Measurements from ENCODE around the gene CRACR2B. TPM values are rescaled to one million over a fixed set of nuclear protein-coding genes. Genes with fewer than 3 reads are reported as not detected.
A peak's percentile ranks its signal among the peaks of the same experiment; 100 is the strongest.

Gene CRACR2B
- polyA plus RNA-seq, 6 donors from 2014 or later, result 0.41 to 1.00 (median 0.55) TPM; not detected in 3

GRCh38 chr11:821512-822371, 6.0 kb upstream of the CRACR2B start:
- Mint-ChIP-seq H3K4me3 (peak overlapping the region; percentile 15 to 96 (median 74)), H3K4me1 (peaks cover 6 to 20% (median 19%) of the 10 kb centered on the region in 3 donors), H3K27me3 (no peaks in the 10 kb centered on the region), H3K27ac (no peak overlapping the region), H3K9me3 (no peaks in the 10 kb centered on the region), H3K36me3 (peaks cover 0 to 7% of the 10 kb centered on the region in 2 donors)
- ATAC-seq (ENCODE audit: low read depth in 2 of 2), result no peak
- no peak for DNase-seq

GRCh38 chr11:823441-824291, 4.1 kb upstream of the CRACR2B start:
- Mint-ChIP-seq H3K27me3 (peaks cover 7 to 14% (median 12%) of the 10 kb centered on the region in 3 donors), H3K9me3 (no peaks in the 10 kb centered on the region), H3K4me1 (peaks cover 17 to 30% (median 24%) of the 10 kb centered on the region in 3 donors), H3K36me3 (peaks cover 0 to 7% of the 10 kb centered on the region in 2 donors), H3K27ac (peak overlapping the region in 1 of 6 donors; percentile 34), H3K4me3 (no peak overlapping the region)
- DNase-seq (no peak), ATAC-seq (ENCODE audit: low read depth in 2 of 2) (no peak)

GRCh38 chr11:824292-824880, 3.3 kb upstream of the CRACR2B start:
- DNase-seq (no peak), ATAC-seq (ENCODE audit: low read depth in 2 of 2) (no peak)
- Mint-ChIP-seq H3K4me3 (peak overlapping the region in 1 of 8 donors; percentile 40), H3K9me3 (no peaks in the 10 kb centered on the region), H3K4me1 (peaks cover 23 to 36% (median 30%) of the 10 kb centered on the region in 3 donors), H3K36me3 (peaks cover 0 to 7% of the 10 kb centered on the region in 2 donors), H3K27me3 (peaks cover 9 to 21% (median 19%) of the 10 kb centered on the region in 3 donors), H3K27ac (peak overlapping the region in 1 of 6 donors; percentile 31)

- Mint-ChIP-seq H3K27me3 (peaks cover 11 to 26% (median 20%) of the 10 kb centered on the region in 3 donors), H3K4me3 (peak overlapping the region in 1 of 8 donors; percentile 40), H3K9me3 (no peaks in the 10 kb centered on the region), H3K27ac (peak overlapping the region in 2 of 6 donors; percentile 31 to 73), H3K36me3 (peaks cover 0 to 7% of the 10 kb centered on the region in 2 donors), H3K4me1 (peaks cover 27 to 41% (median 34%) of the 10 kb centered on the region in 3 donors)
- ATAC-seq (ENCODE audit: low read depth in 2 of 2) (no peak), DNase-seq (no peak)
These were observed 2.8 kb upstream of the CRACR2B start for GRCh38 chr11:824942-825341.

- ATAC-seq (ENCODE audit: low read depth in 2 of 2), result no peak
These were observed 2.1 kb upstream of the CRACR2B start for GRCh38 chr11:825366-826226.

GRCh38 chr11:826227-826621, 1.5 kb upstream of the CRACR2B start:
- no peak overlapping the region for H3K27ac Mint-ChIP-seq
- H3K4me1 Mint-ChIP-seq, result peaks cover 23 to 42% (median 28%) of the 10 kb centered on the region in 3 donors
- ATAC-seq (ENCODE audit: low read depth in 2 of 2) (no peak), DNase-seq (no peak)
- peaks cover 11 to 35% (median 20%) of the 10 kb centered on the region in 3 donors for H3K27me3 Mint-ChIP-seq
- H3K9me3 Mint-ChIP-seq, result no peaks in the 10 kb centered on the region
- H3K36me3 Mint-ChIP-seq, result peaks cover 0 to 7% of the 10 kb centered on the region in 2 donors
- peak overlapping the region; percentile 15 to 89 (median 78) for H3K4me3 Mint-ChIP-seq

More at GRCh38 chr11:825366-826226, 2.1 kb upstream of the CRACR2B start:
- no peak for DNase-seq
- Mint-ChIP-seq H3K9me3 (no peaks in the 10 kb centered on the region), H3K36me3 (peaks cover 0 to 7% of the 10 kb centered on the region in 2 donors), H3K4me3 (peak overlapping the region in 1 of 8 donors; percentile 40), H3K27me3 (peaks cover 11 to 32% (median 20%) of the 10 kb centered on the region in 3 donors), H3K4me1 (peaks cover 27 to 45% (median 33%) of the 10 kb centered on the region in 3 donors), H3K27ac (peak overlapping the region in 1 of 6 donors; percentile 31)

GRCh38 chr11:826836-827145, 928 bp upstream of the CRACR2B start:
- H3K4me1 Mint-ChIP-seq, result peaks cover 27 to 45% (median 29%) of the 10 kb centered on the region in 3 donors
- H3K27ac Mint-ChIP-seq, result peak overlapping the region in 1 of 6 donors; percentile 49
- H3K36me3 Mint-ChIP-seq, result peaks cover 0 to 7% of the 10 kb centered on the region in 2 donors
- ATAC-seq (ENCODE audit: low read depth in 2 of 2) (peak in 1 of 2 donors; percentile 6), DNase-seq (no peak)
- H3K9me3 Mint-ChIP-seq, result no peaks in the 10 kb centered on the region
- H3K4me3 Mint-ChIP-seq, result peak overlapping the region; percentile 15 to 89 (median 78)
- H3K27me3 Mint-ChIP-seq, result peaks cover 11 to 40% (median 25%) of the 10 kb centered on the region in 3 donors

GRCh38 chr11:827146-827896, 398 bp upstream of the CRACR2B start:
- Mint-ChIP-seq H3K36me3 (peaks cover 0 to 7% of the 10 kb centered on the region in 2 donors), H3K4me1 (peaks cover 29 to 46% (median 32%) of the 10 kb centered on the region in 3 donors), H3K27me3 (peaks cover 11 to 43% (median 29%) of the 10 kb centered on the region in 3 donors), H3K4me3 (peak overlapping the region; percentile 74 to 93 (median 86)), H3K27ac (peak overlapping the region in 1 of 6 donors; percentile 83), H3K9me3 (no peaks in the 10 kb centered on the region)
- ATAC-seq (ENCODE audit: low read depth in 2 of 2), result peak; percentile 12 to 20
- no peak for DNase-seq

- Mint-ChIP-seq H3K36me3 (peaks cover 0 to 7% of the 10 kb centered on the region in 2 donors), H3K4me3 (peak overlapping the region in 7 of 8 donors; percentile 75 to 93 (median 85)), H3K9me3 (no peaks in the 10 kb centered on the region), H3K27ac (no peak overlapping the region), H3K4me1 (peaks cover 29 to 48% (median 31%) of the 10 kb centered on the region in 3 donors), H3K27me3 (peaks cover 11 to 43% (median 29%) of the 10 kb centered on the region in 3 donors)
- no peak for ATAC-seq (ENCODE audit: low read depth in 2 of 2)
- no peak for DNase-seq
These were observed 922 bp downstream of the CRACR2B start for GRCh38 chr11:828506-829175.

- H3K9me3 Mint-ChIP-seq, result no peaks in the 10 kb centered on the region
- H3K27me3 Mint-ChIP-seq, result peaks cover 16 to 49% (median 29%) of the 10 kb centered on the region in 3 donors
- H3K27ac Mint-ChIP-seq, result no peak overlapping the region
- peaks cover 0 to 7% of the 10 kb centered on the region in 2 donors for H3K36me3 Mint-ChIP-seq
- DNase-seq (no peak), ATAC-seq (ENCODE audit: low read depth in 2 of 2) (peak in 1 of 2 donors; percentile 7)
- peak overlapping the region; percentile 75 to 87 (median 79) for H3K4me3 Mint-ChIP-seq
- peaks cover 34 to 48% (median 36%) of the 10 kb centered on the region in 3 donors for H3K4me1 Mint-ChIP-seq
These were observed 1.6 kb downstream of the CRACR2B start for GRCh38 chr11:829176-829846.

GRCh38 chr11:829847-830294, 2.2 kb downstream of the CRACR2B start:
- peaks cover 16 to 50% (median 29%) of the 10 kb centered on the region in 3 donors for H3K27me3 Mint-ChIP-seq
- H3K9me3 Mint-ChIP-seq, result no peaks in the 10 kb centered on the region
- peak overlapping the region; percentile 75 to 87 (median 79) for H3K4me3 Mint-ChIP-seq
- H3K27ac Mint-ChIP-seq, result no peak overlapping the region
- no peak for DNase-seq
- peak in 1 of 2 donors; percentile 5 for ATAC-seq (ENCODE audit: low read depth in 2 of 2)
- H3K4me1 Mint-ChIP-seq, result peaks cover 34 to 48% (median 37%) of the 10 kb centered on the region in 3 donors
- peaks cover 0 to 5% of the 10 kb centered on the region in 2 donors for H3K36me3 Mint-ChIP-seq
